Measurements from ENCODE around the gene RABIF.

The RABIF gene

DNA sequence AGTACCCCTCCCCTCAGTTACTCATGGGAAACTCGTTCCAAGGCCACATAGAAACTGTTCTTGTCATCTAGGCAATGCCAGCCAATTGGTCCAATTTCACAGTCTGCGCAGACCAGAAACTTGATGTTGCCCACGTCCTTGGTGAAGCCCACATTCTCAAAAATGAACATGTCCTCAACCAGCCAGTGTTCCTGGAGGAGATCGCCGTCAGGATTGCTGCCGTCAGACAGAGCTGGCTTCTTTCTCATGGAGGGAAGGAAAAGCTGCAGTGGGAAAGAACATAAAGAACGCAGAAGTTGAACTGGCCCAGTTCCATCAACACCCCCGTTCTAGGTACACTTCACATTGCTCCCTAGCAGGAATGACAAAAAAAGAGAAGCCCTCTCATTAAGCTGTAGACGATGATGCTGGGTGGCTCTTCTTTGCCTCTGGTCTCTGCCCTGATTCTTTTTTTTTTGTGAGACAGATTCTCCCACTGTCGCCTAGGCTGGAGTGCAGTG lies 7.9 kb downstream of the RABIF start:
- no peak for DNase-seq (ENCODE audit: low read depth, low spot score)
- no peak for TF ChIP-seq CTCF (IDR thresholded peaks at IDR 0.05; ENCODE audit: insufficient read depth, low read length, missing control alignments)
- no peak overlapping the region for H3K4me3 ChIP-seq (ENCODE audit: low read depth, low read length)
- ChIA-PET CTCF (no interaction called here), POLR2A (no interaction called here)

DNA sequence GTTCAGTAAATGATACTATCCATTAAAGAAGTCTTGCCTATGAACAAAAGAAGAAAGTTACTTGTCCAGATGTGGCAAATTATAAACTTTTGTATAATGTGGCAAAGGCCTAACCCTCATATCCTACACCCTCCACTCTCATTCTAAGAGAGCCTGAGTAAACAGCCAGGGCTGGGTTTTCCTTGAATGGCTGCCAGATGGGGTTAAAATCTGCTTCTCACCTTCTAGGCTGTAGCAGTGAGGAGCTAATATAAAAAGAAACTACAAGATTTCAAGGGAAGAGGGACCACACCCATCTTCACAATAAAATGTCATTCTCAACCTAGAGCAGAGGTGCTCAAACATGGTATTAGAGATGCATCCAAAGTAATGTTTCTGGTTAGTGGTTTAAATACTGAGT lies 8.9 kb downstream of the RABIF start:
- ChIA-PET POLR2A (no interaction called here), CTCF (no interaction called here)
- DNase-seq (ENCODE audit: low read depth, low spot score), result no peak
- no peak overlapping the region for H3K4me3 ChIP-seq (ENCODE audit: low read depth, low read length)
- TF ChIP-seq CTCF (IDR thresholded peaks at IDR 0.05; ENCODE audit: insufficient read depth, low read length, missing control alignments), result no peak

DNA sequence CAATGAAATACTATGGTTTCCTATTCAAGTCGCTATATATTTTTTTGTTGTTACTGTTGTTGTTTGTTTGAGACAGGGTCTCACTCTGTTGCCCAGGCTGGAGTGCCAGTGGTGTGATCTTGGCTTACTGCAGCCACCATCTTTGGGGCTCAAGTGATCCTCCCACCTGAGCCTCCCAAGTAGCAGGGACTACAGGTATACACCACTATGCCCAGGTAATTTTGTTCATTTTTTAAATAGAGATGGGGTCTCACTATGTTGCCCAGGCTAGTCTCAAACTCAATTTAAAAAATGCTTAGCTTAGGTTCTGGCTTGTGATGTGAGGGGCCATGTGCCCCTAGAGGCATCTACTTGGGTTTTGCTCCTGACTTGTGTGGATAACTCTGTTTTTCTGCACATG lies 9.8 kb downstream of the RABIF start:
- CTCF ChIA-PET, result no interaction called here
- POLR2A ChIA-PET, result no interaction called here
- no peak for TF ChIP-seq CTCF (IDR thresholded peaks at IDR 0.05; ENCODE audit: insufficient read depth, low read length, missing control alignments)
- H3K4me3 ChIP-seq (ENCODE audit: low read depth, low read length), result no peak overlapping the region
- DNase-seq (ENCODE audit: low read depth, low spot score), result no peak

DNA sequence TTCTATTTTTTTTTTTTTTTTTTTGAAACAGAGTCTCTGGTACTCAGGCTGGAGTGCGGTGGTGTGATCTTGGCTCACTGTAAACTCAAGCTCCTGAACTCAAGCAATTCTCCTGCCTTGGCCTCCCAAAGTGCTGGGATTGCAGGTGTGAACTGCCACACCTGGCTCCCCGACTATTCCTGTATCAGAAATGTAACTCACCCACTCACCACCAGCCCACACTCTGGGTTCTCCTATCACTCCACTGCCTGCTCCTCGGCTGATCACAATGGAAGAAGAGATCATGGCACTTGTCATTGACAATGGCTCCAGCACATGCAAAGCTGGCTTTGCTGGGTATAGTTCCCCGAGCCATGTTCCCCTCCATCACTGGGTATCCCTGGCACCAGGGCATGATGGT lies 15.9 kb downstream of the RABIF start:
- ChIA-PET POLR2A (no interaction called here), CTCF (interaction anchor here (0.9 kb wide), 1 partner anchor 11 kb away, joined by 3 read pairs; no protein-coding TSS in a partner anchor)
- H3K4me3 ChIP-seq (ENCODE audit: low read depth, low read length), result no peak overlapping the region
- DNase-seq (ENCODE audit: low read depth, low spot score), result no peak
- TF ChIP-seq CTCF (IDR thresholded peaks at IDR 0.05; ENCODE audit: insufficient read depth, low read length, missing control alignments), result no peak

DNA sequence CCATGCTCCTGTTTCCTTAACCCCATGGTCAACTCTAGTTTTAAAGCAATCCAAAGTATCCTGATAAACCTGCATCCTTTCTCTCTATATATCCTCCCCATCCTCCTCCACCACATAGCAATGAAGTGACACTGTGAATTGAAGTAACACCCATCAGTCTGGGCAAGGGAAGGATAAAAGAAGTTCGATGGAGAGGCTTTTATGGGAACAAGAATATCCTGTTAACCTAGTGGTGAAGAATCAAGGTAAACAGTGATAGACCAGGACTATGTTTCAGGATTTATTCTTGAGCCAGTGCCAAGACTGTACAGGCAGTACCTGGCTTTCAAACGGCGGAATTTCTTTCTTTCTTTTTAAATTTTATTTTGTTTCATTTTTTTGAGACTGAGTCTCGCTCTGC lies 17.6 kb downstream of the RABIF start:
- no peak for DNase-seq (ENCODE audit: low read depth, low spot score)
- POLR2A ChIA-PET, result no interaction called here
- H3K4me3 ChIP-seq (ENCODE audit: low read depth, low read length), result no peak overlapping the region
- TF ChIP-seq CTCF (IDR thresholded peaks at IDR 0.05; ENCODE audit: insufficient read depth, low read length, missing control alignments), result no peak
- CTCF ChIA-PET, result interaction anchor here (1.0 kb wide), 1 partner anchor 11 kb away, joined by 3 read pairs; no protein-coding TSS in a partner anchor

GRCh38 chr1:202862679-202863560 lies 26.0 kb downstream of the RABIF start:
- ChIA-PET CTCF (interaction anchor here (1.2 kb wide), 1 partner anchor 10 kb away, joined by 3 read pairs; no protein-coding TSS in a partner anchor), POLR2A (no interaction called here)
- DNase-seq (ENCODE audit: low read depth, low spot score), result no peak
- no peak overlapping the region for H3K4me3 ChIP-seq (ENCODE audit: low read depth, low read length)
- TF ChIP-seq CTCF (IDR thresholded peaks at IDR 0.05; ENCODE audit: insufficient read depth, low read length, missing control alignments), result no peak
